SU-DHL-6 (cell line): Measurements from ENCODE around the gene CEACAM16.

Experiments
- EZH2phosphoT487 ChIP-seq: fragments of 200-600 bp; sonication (generic), shearing (Covaris generic); conservative IDR thresholded peaks from 2 replicates; pipeline ENCODE4 v1.6.1; 2018; ENCODE audit warnings: mild to moderate bottlenecking, antibody characterized with exemption, low read length, moderate library complexity, mixed read lengths
- TF ChIP-seq, protein P1 (sequence below): fragments of 200-600 bp; sonication (generic); IDR thresholded peaks from one replicate; pipeline ENCODE4 v1.5.1; 2017; ENCODE audit warnings: antibody characterized with exemption, mild to moderate bottlenecking, low read length, moderate library complexity; ENCODE audit not compliant: insufficient read depth, poor library complexity, severe bottlenecking

GRCh38 chr19:44719262-44719701 is 20.3 kb downstream of the CEACAM16 start:
- TF ChIP-seq, protein P1, sequence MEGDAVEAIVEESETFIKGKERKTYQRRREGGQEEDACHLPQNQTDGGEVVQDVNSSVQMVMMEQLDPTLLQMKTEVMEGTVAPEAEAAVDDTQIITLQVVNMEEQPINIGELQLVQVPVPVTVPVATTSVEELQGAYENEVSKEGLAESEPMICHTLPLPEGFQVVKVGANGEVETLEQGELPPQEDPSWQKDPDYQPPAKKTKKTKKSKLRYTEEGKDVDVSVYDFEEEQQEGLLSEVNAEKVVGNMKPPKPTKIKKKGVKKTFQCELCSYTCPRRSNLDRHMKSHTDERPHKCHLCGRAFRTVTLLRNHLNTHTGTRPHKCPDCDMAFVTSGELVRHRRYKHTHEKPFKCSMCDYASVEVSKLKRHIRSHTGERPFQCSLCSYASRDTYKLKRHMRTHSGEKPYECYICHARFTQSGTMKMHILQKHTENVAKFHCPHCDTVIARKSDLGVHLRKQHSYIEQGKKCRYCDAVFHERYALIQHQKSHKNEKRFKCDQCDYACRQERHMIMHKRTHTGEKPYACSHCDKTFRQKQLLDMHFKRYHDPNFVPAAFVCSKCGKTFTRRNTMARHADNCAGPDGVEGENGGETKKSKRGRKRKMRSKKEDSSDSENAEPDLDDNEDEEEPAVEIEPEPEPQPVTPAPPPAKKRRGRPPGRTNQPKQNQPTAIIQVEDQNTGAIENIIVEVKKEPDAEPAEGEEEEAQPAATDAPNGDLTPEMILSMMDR = no peak
- TF ChIP-seq EZH2phosphoT487 = no peak
